GM21381 (cell line): Measurements from ENCODE around the gene TFAP2E.

Experiments used
- ATAC-seq: cut with Tn5 transposase; IDR thresholded peaks from one replicate; pipeline ENCODE4 v1.9.1; 2021; ENCODE audit warnings: mild to moderate bottlenecking, moderate library complexity; ENCODE audit not compliant: unreplicated experiment

The TFAP2E gene

GRCh38 chr1:35573198-35574124 is at the start of gene TFAP2E:
TFAP2E (plus strand) TSS chr1:35573314; CDS start chr1:35573578, 264 bp downstream.
- no peak for ATAC-seq

DNA sequence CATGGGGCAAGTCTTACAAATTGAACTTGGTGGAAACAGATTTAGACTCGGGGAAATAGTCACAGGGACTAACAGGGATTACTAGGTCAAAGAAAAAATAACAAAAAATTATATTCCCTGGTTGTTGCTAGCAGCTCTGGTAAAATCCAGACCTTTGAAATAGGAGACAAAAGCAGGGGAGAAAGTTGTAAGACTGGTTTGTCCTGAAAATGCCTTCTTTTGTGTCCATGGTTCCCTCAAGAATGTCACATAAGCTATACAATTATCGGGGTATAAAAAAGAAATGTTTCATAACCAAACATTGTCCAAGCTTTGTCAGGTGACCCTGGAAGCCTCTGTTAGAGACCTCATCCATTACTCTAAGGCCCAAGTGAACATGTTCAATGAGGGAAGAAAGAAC is 49.0 kb upstream of the TFAP2E start:
- no peak for ATAC-seq

DNA sequence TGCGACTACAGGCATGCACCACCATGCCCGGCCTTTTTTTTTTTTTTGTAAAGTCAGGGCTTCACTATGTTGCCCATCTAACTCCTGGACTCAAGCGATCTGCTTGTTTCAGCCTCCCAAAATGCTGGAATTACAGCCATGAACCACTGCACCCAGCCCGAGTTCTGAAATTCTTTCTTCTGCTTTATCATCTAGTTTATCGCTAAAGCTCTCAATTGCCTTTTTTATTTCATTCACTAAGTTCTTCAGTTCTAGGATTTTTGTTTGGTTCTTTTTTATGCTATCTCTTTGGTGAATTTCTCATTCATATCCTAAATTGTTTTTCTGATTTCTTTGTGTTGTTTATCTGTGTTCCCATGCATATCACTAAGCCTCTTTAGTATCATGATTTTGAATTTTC is 42.9 kb upstream of the TFAP2E start:
- no peak for ATAC-seq

DNA sequence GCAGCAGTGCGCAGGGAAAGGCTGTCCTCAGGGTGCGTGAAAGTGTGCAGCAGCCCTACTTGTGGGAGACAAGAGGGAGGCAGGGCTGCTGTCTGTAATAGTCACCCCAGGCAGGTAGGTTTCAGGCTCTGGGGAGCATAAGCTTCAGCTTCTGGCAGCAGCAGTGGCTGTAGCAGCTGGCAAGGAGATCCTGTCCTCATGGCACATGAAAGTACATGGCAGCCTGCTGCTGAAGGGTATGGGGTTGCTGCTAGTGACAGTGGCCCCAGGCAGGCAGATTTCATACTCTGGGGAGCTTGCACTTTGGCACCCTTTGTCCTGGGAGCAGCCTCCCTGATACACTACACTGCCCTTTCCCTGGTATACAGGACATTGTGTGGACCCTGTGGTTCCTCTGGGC is 42.2 kb upstream of the TFAP2E start:
- ATAC-seq = no peak

- no peak for ATAC-seq
Observed at GRCh38 chr1:35531368-35531767, 41.7 kb upstream of the TFAP2E start.

- no peak for ATAC-seq
Observed at GRCh38 chr1:35532497-35533223, 40.5 kb upstream of the TFAP2E start.

- ATAC-seq = no peak
Observed at GRCh38 chr1:35533586-35533985, 39.5 kb upstream of the TFAP2E start.

DNA sequence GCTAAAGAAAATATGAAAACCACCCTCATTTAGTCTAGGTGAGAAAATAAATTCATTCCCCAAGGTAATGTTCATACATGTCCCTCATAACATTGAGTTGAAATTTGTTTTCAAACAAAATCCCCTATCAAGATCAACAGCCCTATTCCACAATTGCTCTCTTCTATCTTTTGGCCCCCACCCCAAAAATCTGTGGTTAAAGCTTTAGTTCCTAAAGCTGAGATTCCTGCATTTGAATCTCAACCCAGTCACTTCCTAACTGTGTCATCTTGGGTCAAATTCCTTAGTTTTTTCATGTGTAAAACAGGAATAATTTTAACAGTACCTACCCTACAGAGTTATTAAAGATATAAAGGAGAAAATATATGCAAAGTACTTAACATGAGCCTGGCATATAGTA is 37.9 kb upstream of the TFAP2E start:
- no peak for ATAC-seq

DNA sequence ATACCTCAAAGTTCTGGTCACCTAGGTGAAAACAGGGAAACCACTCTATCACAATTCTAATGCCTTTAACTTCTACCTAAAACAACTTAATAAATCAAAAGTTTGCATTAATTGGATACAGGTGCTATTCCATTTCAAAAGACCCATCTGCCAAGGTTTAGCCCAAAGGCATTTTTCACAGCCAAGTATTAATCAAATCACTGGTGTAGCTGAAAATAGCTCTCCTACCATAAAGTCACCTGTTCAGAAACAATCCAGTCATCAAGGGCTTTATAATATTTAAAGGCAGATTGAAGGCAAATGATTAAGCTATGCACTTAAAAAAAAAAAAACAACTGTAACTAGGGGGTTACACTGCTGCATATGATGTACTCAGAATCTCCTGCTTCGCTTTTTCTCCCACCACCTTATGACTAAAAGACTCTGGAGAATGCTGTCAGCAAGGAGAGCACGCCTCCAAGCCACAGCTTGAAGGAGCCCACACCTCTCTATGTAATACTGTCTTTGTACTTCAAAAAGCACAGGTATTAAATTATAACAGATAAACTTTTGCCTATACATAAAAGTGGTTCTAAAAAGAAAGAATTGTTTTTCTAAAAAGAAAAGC is 36.5 kb upstream of the TFAP2E start:
- ATAC-seq = no peak

DNA sequence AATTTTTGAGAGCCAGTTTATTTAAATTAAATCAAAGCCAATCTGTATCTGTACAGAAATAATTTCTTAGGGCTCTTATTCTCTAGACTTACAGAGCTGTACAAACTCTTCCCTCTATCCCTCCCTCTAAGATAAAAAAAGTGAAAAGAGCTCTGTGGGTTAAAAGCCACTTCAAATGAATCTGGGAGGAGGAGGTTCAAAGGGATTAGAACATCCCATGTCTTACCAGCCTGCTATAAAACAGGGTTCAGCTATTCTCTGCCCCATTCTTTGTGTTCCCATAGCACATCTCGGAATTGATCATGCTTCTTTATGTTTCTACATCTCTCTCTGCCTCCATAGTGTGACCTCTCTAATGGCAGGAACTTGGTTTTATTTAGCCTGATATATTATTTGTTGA is 35.3 kb upstream of the TFAP2E start:
- ATAC-seq = no peak

DNA sequence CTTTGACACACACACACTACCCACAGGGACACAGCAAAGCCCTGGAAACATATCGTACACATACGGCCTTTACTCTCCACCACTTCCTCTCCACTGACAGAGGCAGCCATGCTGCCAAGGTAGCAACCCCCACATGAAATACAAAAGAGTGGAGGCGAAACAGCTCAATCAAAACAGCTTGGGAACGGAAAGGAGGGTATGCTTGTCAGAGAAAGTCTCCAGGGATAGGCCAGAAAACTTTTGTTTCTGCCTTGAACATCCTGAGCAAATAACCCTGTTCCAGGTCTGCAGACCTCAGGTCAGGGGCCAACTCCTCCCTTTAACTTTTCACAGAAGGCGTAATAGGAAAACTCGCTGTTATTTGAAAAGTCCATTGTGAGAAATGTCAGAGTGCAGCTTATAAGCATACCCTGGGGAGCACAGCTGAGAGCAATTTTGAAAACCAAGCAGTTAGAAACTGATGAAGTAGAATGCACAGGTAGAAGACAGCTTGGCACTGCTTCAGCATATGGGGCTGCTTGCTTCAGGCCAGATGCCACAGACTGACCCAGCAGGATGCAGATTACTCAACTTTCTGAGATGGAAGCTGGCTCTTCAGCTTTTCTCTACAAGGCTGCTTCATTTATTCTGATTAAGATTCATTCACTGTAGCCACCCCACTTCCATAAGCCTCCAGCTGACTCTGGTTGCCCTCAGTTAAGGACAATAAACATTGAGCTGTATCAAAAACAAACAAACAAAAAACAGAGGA is 33.9 kb upstream of the TFAP2E start:
- peak; percentile 37 for ATAC-seq

GRCh38 chr1:35539824-35540261 is 33.3 kb upstream of the TFAP2E start:
- ATAC-seq = peak; percentile 39

DNA sequence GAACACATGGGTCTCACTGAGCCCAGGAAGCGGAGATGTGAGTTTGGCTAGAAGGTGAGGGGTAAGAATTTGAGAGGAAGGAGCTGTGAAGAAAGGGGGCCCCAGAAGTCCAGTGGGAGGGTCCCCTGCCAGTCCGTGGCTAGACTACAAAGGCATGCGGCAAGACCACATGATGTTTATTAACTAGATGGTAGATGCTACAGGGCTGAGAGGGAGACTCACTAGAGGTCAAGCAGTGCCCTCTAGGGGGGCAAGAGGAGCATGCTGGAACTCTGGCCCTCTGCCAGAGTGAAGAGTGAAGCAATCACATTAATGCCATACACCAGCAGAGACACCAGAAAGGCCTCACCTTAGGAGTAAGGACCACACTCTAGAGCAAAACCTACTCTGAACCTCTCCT is 28.1 kb upstream of the TFAP2E start:
- ATAC-seq = no peak

GRCh38 chr1:35546614-35547013 is 26.5 kb upstream of the TFAP2E start:
- ATAC-seq = no peak

DNA sequence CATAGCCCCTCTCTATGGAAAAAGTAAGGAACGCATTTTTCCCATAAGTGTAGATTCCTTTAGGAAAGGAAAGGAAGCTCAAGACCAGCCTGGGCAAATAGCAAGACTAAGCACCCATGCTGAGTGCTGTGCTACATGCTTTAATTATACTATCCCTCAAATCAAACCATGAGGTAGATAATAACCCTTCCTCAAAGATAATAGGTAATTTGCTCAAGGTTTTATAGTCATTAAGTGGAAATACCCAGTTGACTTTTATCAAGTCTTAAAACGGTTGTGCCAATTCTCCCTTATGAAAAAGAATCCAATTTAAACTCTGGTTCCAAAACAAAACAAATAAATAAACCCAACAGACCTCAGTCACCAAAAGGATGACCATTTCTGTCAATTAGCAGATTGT is 19.3 kb upstream of the TFAP2E start:
- ATAC-seq = no peak

DNA sequence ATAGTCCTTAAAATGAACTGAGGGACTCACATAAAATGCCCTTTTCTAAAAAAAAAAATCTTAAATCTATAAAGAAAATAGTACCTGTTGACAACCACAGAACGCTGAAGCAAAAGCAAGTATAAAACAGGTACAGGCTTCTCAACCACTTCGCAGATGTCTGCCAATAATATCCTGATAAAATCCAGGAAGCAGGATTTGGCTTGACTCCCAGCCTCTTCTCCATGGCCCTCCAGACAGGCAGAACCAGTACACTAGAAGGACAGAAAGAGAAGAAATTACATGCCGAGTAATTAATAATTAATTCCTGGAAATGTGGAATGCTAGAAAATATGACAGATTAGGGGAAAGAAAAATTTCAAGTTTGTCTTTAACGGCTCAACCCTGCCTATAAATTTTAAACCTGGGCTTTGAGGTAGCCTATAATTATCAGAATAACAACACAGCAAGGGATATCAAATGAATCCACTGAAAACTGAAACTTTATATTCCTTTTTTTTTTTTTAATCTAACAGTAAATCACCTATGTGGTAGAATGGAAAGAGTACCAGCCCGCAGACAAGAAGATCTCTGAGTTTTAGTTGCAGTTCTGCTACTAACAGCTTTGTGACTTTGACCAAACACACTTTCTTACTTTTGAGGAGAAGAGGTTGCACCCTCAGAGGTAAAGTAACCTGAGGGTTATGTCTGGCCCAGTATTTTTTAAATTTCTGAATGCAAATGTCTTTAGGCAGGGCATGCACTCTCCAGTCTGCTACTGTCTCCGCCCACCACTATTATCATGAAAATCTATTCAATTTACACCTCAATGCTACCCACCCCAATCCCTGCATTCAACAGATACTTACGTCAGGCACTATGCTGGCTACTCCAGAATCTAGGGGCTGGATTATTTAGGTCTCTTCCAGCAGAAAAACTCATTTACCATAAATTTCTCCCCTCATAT is 18.6 kb upstream of the TFAP2E start:
- no peak for ATAC-seq

DNA sequence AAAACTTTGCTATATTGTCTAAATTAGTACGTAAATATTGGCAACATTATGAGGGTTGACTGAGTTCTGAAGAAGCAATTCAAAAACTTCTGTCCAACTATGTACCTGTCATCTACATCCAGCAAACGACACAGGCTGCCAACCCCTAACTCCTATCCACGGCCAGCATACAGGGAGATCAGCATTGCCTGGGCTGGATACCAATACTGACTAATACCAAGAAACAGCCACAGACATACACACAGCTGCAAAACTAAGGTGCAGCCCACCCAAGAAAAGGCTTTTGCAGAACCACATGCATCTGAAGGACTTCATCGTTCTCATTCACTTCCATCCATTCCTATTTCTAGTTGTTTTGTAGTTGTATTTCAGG is 17.9 kb upstream of the TFAP2E start:
- no peak for ATAC-seq

GRCh38 chr1:35555601-35556477 is 17.3 kb upstream of the TFAP2E start:
- no peak for ATAC-seq
